Trophoblast cell (in vitro differentiated cells and primary cell): ENCODE measurements around the gene MEDAG.
A peak's percentile ranks its signal among the peaks of the same experiment; 100 is the strongest.

Source experiments
- DNase-seq, 2 donors: peaks; one replicate each; pipeline ENCODE4 v3.0.0-alpha.2; 2016
- H2AFZ ChIP-seq: 2 replicates; pipeline ENCODE4 v1.6.1; 2013; ENCODE audit warnings: low read length, moderate library complexity, mild to moderate bottlenecking; ENCODE audit not compliant: insufficient read depth, poor library complexity
- H2AK5ac ChIP-seq: 2 replicates; pipeline ENCODE4 v1.6.1; 2013; ENCODE audit warnings: mild to moderate bottlenecking, low read length
- H2BK120ac ChIP-seq: 2 replicates; pipeline ENCODE4 v1.6.1; 2013; ENCODE audit warnings: low read length, mild to moderate bottlenecking, moderate library complexity; ENCODE audit not compliant: insufficient read depth, poor library complexity
- H2BK12ac ChIP-seq: 2 replicates; pipeline ENCODE4 v1.6.1; 2013; ENCODE audit warnings: mild to moderate bottlenecking, low read length, moderate library complexity
- H2BK5ac ChIP-seq: 2 replicates; pipeline ENCODE4 v1.6.1; 2013; ENCODE audit warnings: low read length, low read depth, moderate library complexity, mild to moderate bottlenecking; ENCODE audit not compliant: poor library complexity
- H3K14ac ChIP-seq: 2 replicates; pipeline ENCODE4 v1.6.1; 2013; ENCODE audit warnings: mild to moderate bottlenecking, low read length
- H3K18ac ChIP-seq: 2 replicates; pipeline ENCODE4 v1.6.1; 2013; ENCODE audit warnings: mild to moderate bottlenecking, low read length
- H3K23ac ChIP-seq: 2 replicates; pipeline ENCODE4 v1.6.1; 2013; ENCODE audit warnings: low read length
- H3K27ac ChIP-seq: 2 replicates; pipeline ENCODE4 v1.5.1; 2013; ENCODE audit warnings: low read depth, mild to moderate bottlenecking, inconsistent platforms, low read length, moderate library complexity
- H3K27me3 ChIP-seq: 2 replicates; pipeline ENCODE4 v1.6.1; 2013; ENCODE audit warnings: inconsistent platforms, mild to moderate bottlenecking, low read length, moderate library complexity; ENCODE audit not compliant: insufficient read depth
- H3K36me3 ChIP-seq, 2 experiments: 1 replicate in 1 of 2; 2 replicates in 1 of 2; pipeline ENCODE4 v1.6.1; 2013; ENCODE audit warnings: low read length in 2 of 2, mild to moderate bottlenecking in 2 of 2, moderate library complexity in 1 of 2; ENCODE audit not compliant: insufficient read depth in 2 of 2, control insufficient read depth in 1 of 2
- H3K4ac ChIP-seq: 2 replicates; pipeline ENCODE4 v1.6.1; 2013; ENCODE audit warnings: low read depth, mild to moderate bottlenecking, low read length, moderate library complexity
- H3K4me1 ChIP-seq, 2 experiments: 1 replicate in 1 of 2; 2 replicates in 1 of 2; pipeline ENCODE4 v1.6.1; 2013; ENCODE audit warnings: low read length in 2 of 2, mild to moderate bottlenecking in 2 of 2, moderate library complexity in 1 of 2; ENCODE audit not compliant: insufficient read depth in 2 of 2, control insufficient read depth in 1 of 2
- H3K4me2 ChIP-seq: 2 replicates; pipeline ENCODE4 v1.6.1; 2013; ENCODE audit warnings: inconsistent platforms, mild to moderate bottlenecking, low read length, moderate library complexity
- H3K4me3 ChIP-seq: 2 replicates; pipeline ENCODE4 v1.5.1; 2013; ENCODE audit warnings: mild to moderate bottlenecking, low read depth, low read length, inconsistent platforms
- H3K79me1 ChIP-seq: one replicate; pipeline ENCODE4 v1.6.1; 2013; ENCODE audit warnings: low read length
- H3K79me2 ChIP-seq: 2 replicates; pipeline ENCODE4 v1.6.1; 2013; ENCODE audit warnings: low read length, mild to moderate bottlenecking; ENCODE audit not compliant: control insufficient read depth, insufficient read depth, poor library complexity
- H3K9ac ChIP-seq: 2 replicates; pipeline ENCODE4 v1.6.1; 2013; ENCODE audit warnings: mild to moderate bottlenecking, low read length
- H3K9me3 ChIP-seq: 2 replicates; pipeline ENCODE4 v1.6.1; 2013; ENCODE audit warnings: low read depth, mild to moderate bottlenecking, control low read depth, inconsistent platforms, low read length; ENCODE audit not compliant: insufficient read depth
- H4K12ac ChIP-seq: 2 replicates; pipeline ENCODE4 v1.6.1; 2013; ENCODE audit warnings: low read depth, mild to moderate bottlenecking, low read length, moderate library complexity
- H4K8ac ChIP-seq: 2 replicates; pipeline ENCODE4 v1.6.1; 2013; ENCODE audit warnings: low read depth, mild to moderate bottlenecking, low read length, moderate library complexity
- H4K91ac ChIP-seq: one replicate; pipeline ENCODE4 v1.6.1; 2013; ENCODE audit warnings: low read depth, mild to moderate bottlenecking, low read length, moderate library complexity
- WGBS: extraction: QIAGEN DNeasy Blood & Tissue Kit; methylation state at CpG from one replicate; pipeline ENCODE4 v1.1.7; 2013; ENCODE audit warnings: missing lambda C conversion rate; ENCODE audit not compliant: insufficient read length, insufficient coverage; ENCODE audit errors: extremely low coverage; 5-methylcytosine and 5-hydroxymethylcytosine counted together

The MEDAG gene

DNA sequence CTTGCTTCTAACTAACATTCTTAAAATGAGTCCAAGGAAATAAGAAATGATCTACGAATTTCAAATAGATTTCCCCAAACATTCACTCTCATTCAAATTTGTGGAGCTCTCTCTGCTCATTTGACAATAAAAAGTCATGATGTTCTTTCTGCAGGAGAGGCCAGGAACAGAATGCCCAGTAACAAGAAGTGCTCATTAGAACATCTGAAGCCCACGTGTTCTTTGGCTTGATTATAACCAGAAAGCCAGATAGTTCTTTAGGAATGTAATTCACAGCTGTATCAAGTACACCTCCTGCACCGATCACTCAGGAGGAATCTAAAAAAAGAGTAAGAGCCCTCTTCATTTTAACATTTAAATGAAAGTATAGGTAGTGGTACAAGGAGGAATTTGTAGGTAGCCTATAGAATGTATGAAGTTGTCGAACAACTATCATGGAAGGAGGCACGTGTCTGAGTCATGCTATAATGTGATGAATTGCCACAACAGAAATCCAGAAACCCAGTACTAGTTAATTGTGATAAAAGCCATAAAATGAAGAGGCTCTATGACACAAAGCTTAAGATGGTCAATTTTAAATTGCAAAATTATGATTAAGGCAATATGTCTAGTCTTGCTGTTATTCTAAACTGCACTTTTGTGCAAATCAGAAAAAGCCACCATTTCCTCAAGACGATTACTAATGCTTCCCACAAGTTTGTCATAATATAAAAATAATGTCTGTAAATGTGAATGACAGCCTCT is 12.8 kb downstream of the MEDAG start:
- H2BK12ac ChIP-seq: no peak overlapping the region
- no peaks in the 10 kb centered on the region for H3K9me3 ChIP-seq
- DNase-seq: no peak
- H3K79me1 ChIP-seq: peaks cover 8% of the 10 kb centered on the region
- no peak overlapping the region for H2AK5ac ChIP-seq
- H3K14ac ChIP-seq: no peak overlapping the region
- no peak overlapping the region for H3K23ac ChIP-seq
- H4K8ac ChIP-seq: no peak overlapping the region
- no peak overlapping the region for H2AFZ ChIP-seq
- H3K18ac ChIP-seq: no peak overlapping the region
- H4K12ac ChIP-seq: no peak overlapping the region
- H3K36me3 ChIP-seq: no peaks in the 10 kb centered on the region
- H2BK120ac ChIP-seq: no peak overlapping the region
- no peak overlapping the region for H3K4ac ChIP-seq
- no peak overlapping the region for H3K27ac ChIP-seq
- H3K4me2 ChIP-seq: no peak overlapping the region
- no peak overlapping the region for H3K9ac ChIP-seq
- H3K4me3 ChIP-seq: no peak overlapping the region
- peaks cover 15 to 18% of the 10 kb centered on the region in 2 experiments for H3K4me1 ChIP-seq
- no peaks in the 10 kb centered on the region for H3K27me3 ChIP-seq
- H2BK5ac ChIP-seq: no peak overlapping the region
- H3K79me2 ChIP-seq: no peaks in the 10 kb centered on the region
- H4K91ac ChIP-seq: no peak overlapping the region
- WGBS: no CpG with 5 or more reads among the region's 6 CpGs

DNA sequence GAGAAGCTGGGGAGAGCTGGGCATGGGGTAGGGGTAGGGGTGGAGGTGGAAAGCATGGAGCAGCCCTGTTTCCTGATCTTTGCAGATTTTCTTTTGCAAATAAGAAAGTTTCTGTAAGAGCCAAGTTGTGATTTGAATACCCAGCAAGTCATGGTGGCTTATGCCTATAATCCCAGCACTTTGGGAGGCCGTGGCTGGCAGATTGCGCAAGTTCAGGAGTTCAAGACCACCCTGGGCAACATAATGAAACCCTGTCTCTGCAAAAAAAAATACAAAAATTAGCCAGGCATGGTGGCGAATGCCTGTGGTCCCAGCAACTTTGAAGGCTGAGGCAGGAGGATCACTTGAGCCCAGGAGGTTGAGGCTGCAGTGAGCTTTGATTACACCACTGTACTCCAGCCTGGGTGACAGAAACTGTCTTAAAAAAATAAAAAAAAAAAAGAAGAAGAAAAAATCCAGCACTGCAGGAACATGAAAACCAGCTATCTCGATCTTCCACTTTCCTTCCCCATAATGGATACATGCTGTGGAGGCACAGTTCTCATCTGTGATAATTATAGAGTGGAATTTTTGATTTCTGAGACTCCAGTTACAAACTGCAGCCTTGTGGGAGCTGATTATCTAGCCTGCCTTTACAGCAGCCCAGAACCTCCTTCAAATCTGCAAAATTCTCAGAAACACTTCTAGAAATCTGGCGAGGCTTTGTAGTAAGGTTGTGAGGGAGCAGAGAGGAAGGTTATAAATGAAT is 14.3 kb downstream of the MEDAG start:
- H3K9me3 ChIP-seq: no peaks in the 10 kb centered on the region
- no peak overlapping the region for H2BK120ac ChIP-seq
- WGBS: no CpG with 5 or more reads among the region's 5 CpGs

DNA sequence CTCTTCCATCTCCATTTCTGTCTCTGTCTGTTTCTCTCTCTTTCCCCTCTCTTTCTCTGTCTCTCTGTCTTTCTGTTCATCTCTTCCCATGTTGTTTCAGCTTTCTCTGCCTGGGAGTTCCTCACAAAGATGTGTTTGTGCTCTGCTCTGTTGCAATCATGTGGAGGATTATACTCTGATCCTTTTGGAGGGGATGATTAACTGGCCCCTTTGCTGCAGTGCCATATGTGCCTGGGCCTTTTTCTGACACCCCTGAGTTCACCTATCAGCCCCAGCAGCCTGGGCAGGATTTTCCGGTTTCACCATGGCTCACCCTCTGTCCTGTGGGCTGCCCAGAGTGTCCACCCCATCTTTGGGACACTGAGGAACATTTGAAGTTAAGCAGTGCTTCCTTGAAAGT is 17.3 kb downstream of the MEDAG start:
- Histone ChIP-seq H2BK12ac (peak overlapping the region; percentile 45), H3K79me1 (peaks cover 6% of the 10 kb centered on the region), H3K9me3 (no peaks in the 10 kb centered on the region), H3K14ac (no peak overlapping the region), H3K27me3 (no peaks in the 10 kb centered on the region), H3K18ac (no peak overlapping the region), H3K9ac (no peak overlapping the region), H3K27ac (no peak overlapping the region), H2AK5ac (no peak overlapping the region), H3K4ac (no peak overlapping the region), H3K23ac (no peak overlapping the region), H2BK120ac (peak overlapping the region; percentile 25), H3K4me1 (peaks cover 9 to 10% of the 10 kb centered on the region in 2 experiments), H3K79me2 (no peaks in the 10 kb centered on the region), H3K4me2 (no peak overlapping the region), H3K36me3 (no peaks in the 10 kb centered on the region), H4K8ac (no peak overlapping the region), H4K91ac (no peak overlapping the region), H2AFZ (no peak overlapping the region), H2BK5ac (no peak overlapping the region), H4K12ac (no peak overlapping the region), H3K4me3 (no peak overlapping the region)
- no CpG with 5 or more reads among the region's 1 CpG for WGBS
- DNase-seq: no peak

More for the DNA sequence above, 14.3 kb downstream of the MEDAG start:
- no peak overlapping the region for H3K14ac ChIP-seq
- H3K18ac ChIP-seq: no peak overlapping the region
- no peak for DNase-seq
- H4K91ac ChIP-seq: no peak overlapping the region
- no peak overlapping the region for H3K4me2 ChIP-seq
- no peaks in the 10 kb centered on the region for H3K27me3 ChIP-seq
- peaks cover 8% of the 10 kb centered on the region for H3K79me1 ChIP-seq
- no peak overlapping the region for H3K4me3 ChIP-seq
- H3K79me2 ChIP-seq: no peaks in the 10 kb centered on the region
- H3K23ac ChIP-seq: no peak overlapping the region
- no peak overlapping the region for H4K12ac ChIP-seq
- H2BK12ac ChIP-seq: no peak overlapping the region
- H2AFZ ChIP-seq: no peak overlapping the region
- peaks cover 14 to 18% of the 10 kb centered on the region in 2 experiments for H3K4me1 ChIP-seq
- H3K27ac ChIP-seq: no peak overlapping the region
- H2BK5ac ChIP-seq: no peak overlapping the region
- no peaks in the 10 kb centered on the region for H3K36me3 ChIP-seq
- H3K4ac ChIP-seq: no peak overlapping the region
- no peak overlapping the region for H2AK5ac ChIP-seq
- H3K9ac ChIP-seq: no peak overlapping the region
- no peak overlapping the region for H4K8ac ChIP-seq

- Histone ChIP-seq H3K18ac (no peak overlapping the region), H4K8ac (no peak overlapping the region), H3K4me1 (peaks cover 15 to 20% of the 10 kb centered on the region in 2 experiments), H3K4ac (no peak overlapping the region), H4K91ac (no peak overlapping the region), H3K27me3 (no peaks in the 10 kb centered on the region), H3K4me3 (no peak overlapping the region), H2BK12ac (no peak overlapping the region), H3K14ac (no peak overlapping the region), H3K23ac (no peak overlapping the region), H2AFZ (no peak overlapping the region), H3K27ac (no peak overlapping the region), H3K79me1 (peaks cover 6% of the 10 kb centered on the region), H3K9me3 (no peaks in the 10 kb centered on the region), H3K4me2 (no peak overlapping the region), H3K9ac (no peak overlapping the region), H3K36me3 (no peaks in the 10 kb centered on the region), H2BK5ac (no peak overlapping the region), H3K79me2 (no peaks in the 10 kb centered on the region), H2AK5ac (no peak overlapping the region), H2BK120ac (no peak overlapping the region), H4K12ac (no peak overlapping the region)
- no CpG with 5 or more reads among the region's 3 CpGs for WGBS
- DNase-seq: no peak
Observed at GRCh38 chr13:30924721-30925120, 18.6 kb downstream of the MEDAG start.
